Measurements from ENCODE around the gene TGFA. TPM values are rescaled to one million over a fixed set of nuclear protein-coding genes. Genes with fewer than 3 reads are reported as not detected.

The TGFA gene
- total and polyA plus RNA-seq, 11 donors: 0.50 to 4.9 (median 1.0) TPM

GRCh38 chr2:70489165-70489564, 64.5 kb downstream of the TGFA start:
- TF ChIP-seq POLR2A (IDR thresholded peaks at IDR 0.05): no peak
- TF ChIP-seq CTCF (IDR thresholded peaks at IDR 0.05): no peak
- H3K9me3 ChIP-seq: no peaks in the 10 kb centered on the region
- H3K4me3 ChIP-seq: no peak overlapping the region
- no peaks in the 10 kb centered on the region for H3K36me3 ChIP-seq
- WGBS, 4 donors: 75 to 81% (median 78%) methylated on average over 10 of the region's 10 CpGs
- peaks cover 0 to 8% (median 0%) of the 10 kb centered on the region in 9 donors for H3K27me3 ChIP-seq
- intact Hi-C loops (cut with DNase I): no loop called here
- H3K27ac ChIP-seq: no peak overlapping the region
- DNase-seq (no peak), ATAC-seq (no peak)
- H3K4me1 ChIP-seq: no peaks in the 10 kb centered on the region

- no peaks in the 10 kb centered on the region for H3K36me3 ChIP-seq
- H3K27ac ChIP-seq: no peak overlapping the region
- ATAC-seq (no peak), DNase-seq (no peak)
- H3K27me3 ChIP-seq: peaks cover 0 to 14% (median 0%) of the 10 kb centered on the region in 9 donors
- intact Hi-C loops (cut with DNase I): no loop called here
- WGBS, 4 donors: 76 to 82% (median 77%) methylated on average over 1 of the region's 1 CpG
- no peak for TF ChIP-seq POLR2A (IDR thresholded peaks at IDR 0.05)
- no peak for TF ChIP-seq CTCF (IDR thresholded peaks at IDR 0.05)
- peaks cover 0 to 10% (median 0%) of the 10 kb centered on the region in 12 donors for H3K9me3 ChIP-seq
- H3K4me1 ChIP-seq: peaks cover 0 to 14% (median 0%) of the 10 kb centered on the region in 12 donors
- no peak overlapping the region for H3K4me3 ChIP-seq
These were observed 69.5 kb downstream of the TGFA start for GRCh38 chr2:70484086-70484485.

- Histone ChIP-seq H3K27me3 (peaks cover 0 to 15% (median 0%) of the 10 kb centered on the region in 9 donors), H3K4me3 (no peak overlapping the region), H3K36me3 (no peaks in the 10 kb centered on the region), H3K9me3 (peaks cover 0 to 10% (median 0%) of the 10 kb centered on the region in 12 donors), H3K4me1 (peaks cover 0 to 15% (median 0%) of the 10 kb centered on the region in 12 donors), H3K27ac (no peak overlapping the region)
- DNase-seq (no peak), ATAC-seq (no peak)
- TF ChIP-seq POLR2A (IDR thresholded peaks at IDR 0.05): no peak
- TF ChIP-seq CTCF (IDR thresholded peaks at IDR 0.05): no peak
- intact Hi-C loops (cut with DNase I): no loop called here
These were observed 71.2 kb downstream of the TGFA start for GRCh38 chr2:70482401-70482800.

- H3K27me3 ChIP-seq: peaks cover 0 to 21% (median 0%) of the 10 kb centered on the region in 9 donors
- peaks cover 0 to 20% (median 0%) of the 10 kb centered on the region in 12 donors for H3K4me1 ChIP-seq
- no peak overlapping the region for H3K27ac ChIP-seq
- no peak for ATAC-seq
- DNase-seq: no peak
- WGBS, 4 donors: 41 to 47% (median 45%) methylated on average over 5 of the region's 5 CpGs
- H3K36me3 ChIP-seq: no peaks in the 10 kb centered on the region
- H3K4me3 ChIP-seq: no peak overlapping the region
- intact Hi-C loops (cut with DNase I): no loop called here
- no peak for TF ChIP-seq CTCF (IDR thresholded peaks at IDR 0.05)
- TF ChIP-seq POLR2A (IDR thresholded peaks at IDR 0.05): no peak
- H3K9me3 ChIP-seq: peaks cover 0 to 10% (median 0%) of the 10 kb centered on the region in 12 donors
These were observed 73.2 kb downstream of the TGFA start for GRCh38 chr2:70480468-70480867.

Measured in heart left ventricle (tissue), 16 donors.